C4-2B (cell line): ENCODE data around the gene TPM1.

Experiments used
- H3K27ac ChIP-seq: fragments of 450-650 bp; 2 replicates; pipeline ENCODE4 v1.5.1; 2017
- ZFX ChIP-seq: fragments of 450-650 bp; IDR thresholded peaks from 2 replicates; pipeline ENCODE4 v1.6.1; 2017
- TF ChIP-seq, protein P1 (sequence below): fragments of 450-650 bp; conservative IDR thresholded peaks from 2 replicates; pipeline ENCODE4 v1.5.1; 2017; ENCODE audit warnings: mild to moderate bottlenecking

Gene TPM1

DNA sequence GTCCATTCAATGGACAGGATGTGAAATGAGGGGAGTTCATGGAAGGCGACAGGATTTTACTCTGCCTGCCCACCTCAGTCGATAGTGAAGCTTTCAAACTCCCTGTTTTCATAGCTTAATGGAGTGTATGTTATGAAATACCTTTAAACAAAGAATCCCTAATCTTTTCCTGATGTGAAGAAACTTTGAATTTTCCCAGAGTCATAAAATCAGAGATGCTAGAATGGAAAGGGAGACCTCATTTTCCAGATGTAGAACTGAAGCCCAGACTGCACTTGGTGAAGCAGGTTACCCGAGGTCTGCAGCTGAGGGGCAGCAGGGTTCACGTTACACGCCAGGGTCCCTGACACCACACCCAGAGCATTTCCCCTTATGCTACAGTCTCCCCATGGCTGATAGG lies 44.4 kb downstream of the TPM1 start:
- no peak overlapping the region for H3K27ac ChIP-seq
- TF ChIP-seq, protein P1, sequence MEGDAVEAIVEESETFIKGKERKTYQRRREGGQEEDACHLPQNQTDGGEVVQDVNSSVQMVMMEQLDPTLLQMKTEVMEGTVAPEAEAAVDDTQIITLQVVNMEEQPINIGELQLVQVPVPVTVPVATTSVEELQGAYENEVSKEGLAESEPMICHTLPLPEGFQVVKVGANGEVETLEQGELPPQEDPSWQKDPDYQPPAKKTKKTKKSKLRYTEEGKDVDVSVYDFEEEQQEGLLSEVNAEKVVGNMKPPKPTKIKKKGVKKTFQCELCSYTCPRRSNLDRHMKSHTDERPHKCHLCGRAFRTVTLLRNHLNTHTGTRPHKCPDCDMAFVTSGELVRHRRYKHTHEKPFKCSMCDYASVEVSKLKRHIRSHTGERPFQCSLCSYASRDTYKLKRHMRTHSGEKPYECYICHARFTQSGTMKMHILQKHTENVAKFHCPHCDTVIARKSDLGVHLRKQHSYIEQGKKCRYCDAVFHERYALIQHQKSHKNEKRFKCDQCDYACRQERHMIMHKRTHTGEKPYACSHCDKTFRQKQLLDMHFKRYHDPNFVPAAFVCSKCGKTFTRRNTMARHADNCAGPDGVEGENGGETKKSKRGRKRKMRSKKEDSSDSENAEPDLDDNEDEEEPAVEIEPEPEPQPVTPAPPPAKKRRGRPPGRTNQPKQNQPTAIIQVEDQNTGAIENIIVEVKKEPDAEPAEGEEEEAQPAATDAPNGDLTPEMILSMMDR: no peak
- no peak for TF ChIP-seq ZFX

DNA sequence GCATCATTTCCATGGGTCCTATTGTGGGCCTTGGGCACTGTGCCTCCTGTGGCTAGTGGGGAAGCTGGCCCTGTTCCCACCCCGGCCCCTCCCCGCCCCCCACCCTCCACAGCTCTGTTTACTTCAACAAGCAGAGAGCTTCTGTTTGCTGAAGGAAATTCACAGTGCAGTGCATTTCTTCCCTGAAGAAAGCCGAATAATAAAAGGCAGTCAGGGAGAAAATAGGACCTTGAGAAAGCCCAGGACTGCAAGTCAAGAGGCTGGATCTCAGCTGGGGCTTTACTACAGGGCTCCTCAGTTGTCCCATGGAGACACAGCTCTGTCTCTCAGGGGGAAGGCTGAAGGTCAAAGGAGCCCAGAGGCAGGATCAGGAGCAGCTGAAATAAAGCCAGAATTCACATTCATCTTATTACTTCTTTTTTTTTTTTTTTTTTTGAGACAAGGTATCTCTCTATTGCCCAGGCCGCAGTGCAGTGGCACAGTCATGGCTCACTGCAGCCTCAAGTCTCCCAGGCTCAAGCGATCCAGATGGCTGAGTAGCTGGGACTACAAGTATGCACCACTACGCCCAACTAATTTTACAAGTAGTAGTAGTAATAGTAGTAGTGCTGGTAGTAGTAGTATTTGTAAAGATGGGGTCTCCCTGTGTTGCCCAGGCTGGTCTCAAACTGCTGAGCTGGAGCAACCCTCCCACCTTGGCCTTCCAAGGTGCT lies 46.1 kb downstream of the TPM1 start:
- no peak overlapping the region for H3K27ac ChIP-seq

DNA sequence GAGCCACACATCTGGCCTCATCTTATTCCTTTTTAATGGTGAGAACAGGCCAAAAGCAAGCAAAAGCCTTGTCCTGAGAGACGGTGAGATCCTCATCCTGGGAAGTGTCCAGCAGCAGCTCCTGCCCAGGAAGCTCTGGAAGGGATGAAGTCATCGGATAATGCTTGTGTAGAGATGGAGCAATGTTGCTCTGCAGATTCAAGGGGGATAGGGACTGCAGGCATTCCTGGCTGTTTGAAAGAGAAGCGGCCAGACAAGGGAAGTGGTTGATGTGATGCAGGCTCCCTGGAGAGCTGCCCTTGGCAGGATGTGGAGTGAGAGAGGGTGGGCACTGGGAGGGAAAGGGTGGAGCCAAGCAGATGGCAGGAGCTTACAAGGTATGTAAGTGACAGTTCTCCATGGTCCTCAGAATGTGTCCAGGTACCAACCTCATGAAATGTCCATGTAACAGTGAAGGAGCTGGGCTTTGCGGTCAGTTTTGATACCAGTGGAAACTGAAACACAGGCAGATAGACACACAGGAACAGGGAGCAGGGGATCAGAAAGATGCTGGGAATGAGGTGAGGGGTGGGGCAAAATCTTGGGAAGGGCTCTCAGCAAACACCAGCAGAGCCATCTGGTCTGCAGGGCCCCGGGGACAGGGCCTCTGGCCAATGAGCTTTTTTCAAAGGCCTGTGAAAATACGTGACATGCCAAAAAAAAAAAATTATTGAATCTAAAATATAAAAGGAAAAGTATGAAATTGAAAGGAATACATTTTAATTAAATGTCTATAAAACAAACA lies 46.9 kb downstream of the TPM1 start:
- H3K27ac ChIP-seq: no peak overlapping the region
- no peak for TF ChIP-seq ZFX
- TF ChIP-seq, protein P1: no peak

More for the DNA sequence above, 46.1 kb downstream of the TPM1 start:
- TF ChIP-seq ZFX: no peak
- TF ChIP-seq, protein P1: no peak

DNA sequence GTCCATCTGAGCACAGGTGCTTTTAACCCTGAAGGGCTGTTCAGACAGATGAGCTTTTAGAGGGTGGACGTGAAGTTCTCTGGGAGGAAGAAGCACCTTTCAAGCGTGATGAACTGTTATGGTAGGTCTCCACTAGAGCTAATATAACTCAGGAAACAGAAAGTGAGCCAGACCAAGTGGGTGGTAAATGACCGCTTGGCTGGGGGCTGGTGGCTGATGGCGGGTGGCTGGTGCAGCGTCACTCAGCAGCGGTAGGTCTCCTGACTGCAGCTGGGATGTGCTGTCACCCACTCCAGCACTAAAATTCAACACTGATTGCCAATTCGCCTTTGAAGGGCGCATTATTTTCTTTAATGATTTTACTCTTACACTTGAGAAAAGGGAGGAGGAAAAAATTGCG lies 47.9 kb downstream of the TPM1 start:
- no peak overlapping the region for H3K27ac ChIP-seq
- TF ChIP-seq, protein P1: no peak
- no peak for TF ChIP-seq ZFX

DNA sequence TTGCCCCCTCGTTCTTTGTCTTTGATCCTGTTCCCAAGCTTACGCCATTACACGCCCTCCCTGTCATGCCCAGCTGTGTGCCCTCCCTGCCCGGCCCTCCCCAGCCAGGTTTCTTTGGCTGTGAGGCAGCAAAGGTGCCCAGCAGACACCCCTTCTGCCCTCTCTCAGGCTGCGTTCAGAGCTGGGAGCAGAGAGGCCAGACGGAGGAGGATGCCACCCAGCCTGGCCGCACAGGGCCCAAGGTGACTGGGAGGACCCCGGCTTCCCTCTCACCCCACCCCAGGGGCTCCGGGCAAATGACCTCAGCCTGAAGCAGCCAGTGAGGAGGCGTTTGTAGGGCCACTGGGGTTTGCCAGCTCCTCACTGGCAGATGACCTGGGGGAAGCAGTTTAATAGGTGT lies 48.3 kb downstream of the TPM1 start:
- no peak overlapping the region for H3K27ac ChIP-seq
- TF ChIP-seq, protein P1: no peak
- TF ChIP-seq ZFX: no peak

DNA sequence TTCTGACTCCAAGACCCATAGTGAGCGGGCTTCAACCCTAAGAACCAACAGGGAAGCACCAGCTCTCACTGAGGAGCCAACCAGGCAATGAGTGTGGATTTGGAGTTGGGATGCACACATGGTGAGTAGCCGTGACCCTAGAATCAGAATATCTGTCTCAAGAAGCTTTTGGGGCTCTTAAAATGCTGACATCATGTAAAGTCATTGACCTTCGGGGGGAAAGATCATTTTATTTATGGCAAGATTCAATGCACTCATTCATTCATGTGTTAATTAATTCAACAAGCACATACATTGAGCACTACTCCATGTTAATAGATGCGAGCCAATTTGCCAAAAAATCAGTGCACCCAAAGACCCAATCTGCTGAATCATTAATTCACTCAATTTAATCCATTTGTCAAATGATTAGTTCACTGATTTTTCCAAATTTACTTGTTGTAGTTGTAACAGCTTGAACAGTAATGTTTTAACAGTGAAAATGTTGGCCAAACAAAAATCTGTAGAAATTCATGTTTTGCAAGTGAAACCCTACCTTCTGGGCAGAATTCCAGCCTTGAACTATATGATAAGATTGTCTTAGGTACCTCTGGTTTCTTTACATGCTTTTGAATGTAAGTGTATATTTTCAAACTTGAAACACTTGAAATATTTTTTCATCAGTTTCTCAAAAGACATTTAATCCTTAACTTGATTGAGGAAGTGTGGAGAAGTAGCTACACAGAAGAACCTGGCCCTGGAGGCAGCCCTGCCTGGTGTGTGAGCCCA lies 49.3 kb downstream of the TPM1 start:
- TF ChIP-seq, protein P1: no peak
- no peak for TF ChIP-seq ZFX
- no peak overlapping the region for H3K27ac ChIP-seq
